Activated CD8-positive, alpha-beta memory T cell treated with anti-CD3 and anti-CD28 coated beads, Interleukin-2, amount 50 U/mL, for 4 hours (primary cell): ENCODE data around the gene PGAM2.

Experiments
- DNase-seq: peaks from one replicate; pipeline ENCODE4 v3.0.0-alpha.2; 2020

PGAM2 gene

DNA sequence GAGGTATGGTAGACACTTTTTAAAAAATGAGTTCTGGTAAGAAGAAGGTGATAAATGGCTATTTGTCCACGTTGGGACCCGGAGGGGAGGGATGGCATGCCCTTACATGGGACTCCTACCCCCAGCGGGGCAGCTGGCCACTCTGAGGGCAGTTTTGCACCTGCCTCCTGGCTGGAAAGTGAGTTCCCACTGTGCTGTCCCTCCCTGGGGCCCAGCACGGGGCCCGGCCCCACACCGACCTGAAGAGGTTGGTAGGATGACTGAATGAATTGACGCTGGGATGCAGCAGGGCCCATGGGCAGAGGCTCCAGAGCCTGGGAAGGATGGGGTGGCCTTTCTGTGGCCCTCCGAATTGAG, 38.2 kb upstream of the PGAM2 start:
- no peak for DNase-seq

DNA sequence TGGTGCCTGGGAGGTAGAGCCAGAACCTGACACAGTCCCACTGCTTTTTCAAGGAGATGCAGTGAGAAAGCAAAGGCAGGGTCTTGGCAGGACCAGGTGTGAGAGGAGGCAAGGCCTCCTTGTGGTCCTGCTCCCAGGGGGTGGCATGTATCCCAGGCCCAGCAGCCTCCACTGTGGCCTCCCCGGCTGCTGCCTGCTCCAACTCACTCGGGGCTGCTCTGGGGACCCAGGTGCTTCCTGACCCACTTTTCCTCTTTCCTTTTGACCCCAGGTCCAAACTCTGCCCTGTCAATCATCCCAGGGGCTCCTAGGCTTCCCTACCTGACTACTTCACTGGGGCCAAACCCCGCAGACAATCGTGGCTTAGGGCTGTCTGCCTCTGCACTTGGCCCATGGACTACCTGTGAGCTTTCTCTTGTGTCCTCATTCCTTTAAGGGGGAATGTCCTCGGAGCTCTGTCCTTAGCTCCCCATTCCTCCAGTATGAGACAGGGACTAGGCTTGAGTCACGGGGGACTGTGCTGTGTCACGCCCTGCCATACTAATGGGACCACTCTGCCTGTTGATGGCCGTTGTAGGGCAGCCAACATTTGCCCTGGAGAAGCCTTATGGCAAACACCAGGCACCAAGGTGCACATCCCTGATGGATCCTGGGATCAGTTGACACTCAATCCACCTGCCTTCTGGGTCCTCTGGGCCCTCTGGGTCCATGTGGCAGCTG, 37.6 kb upstream of the PGAM2 start:
- no peak for DNase-seq

GRCh38 chr7:44101966-44102845, 36.8 kb upstream of the PGAM2 start:
- no peak for DNase-seq

DNA sequence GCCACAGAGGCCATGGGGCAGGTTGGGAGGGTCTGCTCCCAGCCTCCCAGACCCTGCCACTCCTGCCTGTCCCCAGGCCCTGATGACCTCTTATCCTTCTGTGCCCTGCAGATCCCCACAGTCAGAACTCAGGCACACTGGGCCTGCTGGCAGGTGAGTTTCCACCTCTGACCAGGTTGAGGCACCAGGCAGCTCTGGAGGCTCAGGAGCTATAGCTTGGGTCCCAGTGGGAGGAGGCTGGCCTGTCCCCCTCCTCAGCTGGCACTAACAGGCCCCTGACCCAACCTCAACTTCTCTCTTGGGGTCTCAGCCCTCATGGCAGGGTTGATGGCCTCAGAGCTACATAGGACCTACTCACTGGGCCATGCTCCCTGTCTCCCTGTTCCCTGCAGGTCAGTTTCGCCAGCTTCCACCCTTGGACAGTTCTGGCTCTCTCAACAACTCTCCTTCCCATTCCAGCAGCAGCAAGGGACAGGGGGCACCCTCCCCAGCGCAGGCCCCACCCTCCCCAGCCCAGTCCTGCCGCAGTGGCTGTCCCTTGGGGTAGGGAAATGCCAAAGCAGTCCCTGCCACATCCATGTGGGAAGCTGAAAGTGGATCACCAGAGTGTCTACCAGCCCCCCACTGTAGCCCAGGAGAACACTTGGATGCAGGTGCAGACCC, 36.1 kb upstream of the PGAM2 start:
- no peak for DNase-seq

GRCh38 chr7:44100458-44101302, 35.3 kb upstream of the PGAM2 start:
- DNase-seq: no peak

GRCh38 chr7:44099669-44100068, 34.3 kb upstream of the PGAM2 start:
- no peak for DNase-seq

DNA sequence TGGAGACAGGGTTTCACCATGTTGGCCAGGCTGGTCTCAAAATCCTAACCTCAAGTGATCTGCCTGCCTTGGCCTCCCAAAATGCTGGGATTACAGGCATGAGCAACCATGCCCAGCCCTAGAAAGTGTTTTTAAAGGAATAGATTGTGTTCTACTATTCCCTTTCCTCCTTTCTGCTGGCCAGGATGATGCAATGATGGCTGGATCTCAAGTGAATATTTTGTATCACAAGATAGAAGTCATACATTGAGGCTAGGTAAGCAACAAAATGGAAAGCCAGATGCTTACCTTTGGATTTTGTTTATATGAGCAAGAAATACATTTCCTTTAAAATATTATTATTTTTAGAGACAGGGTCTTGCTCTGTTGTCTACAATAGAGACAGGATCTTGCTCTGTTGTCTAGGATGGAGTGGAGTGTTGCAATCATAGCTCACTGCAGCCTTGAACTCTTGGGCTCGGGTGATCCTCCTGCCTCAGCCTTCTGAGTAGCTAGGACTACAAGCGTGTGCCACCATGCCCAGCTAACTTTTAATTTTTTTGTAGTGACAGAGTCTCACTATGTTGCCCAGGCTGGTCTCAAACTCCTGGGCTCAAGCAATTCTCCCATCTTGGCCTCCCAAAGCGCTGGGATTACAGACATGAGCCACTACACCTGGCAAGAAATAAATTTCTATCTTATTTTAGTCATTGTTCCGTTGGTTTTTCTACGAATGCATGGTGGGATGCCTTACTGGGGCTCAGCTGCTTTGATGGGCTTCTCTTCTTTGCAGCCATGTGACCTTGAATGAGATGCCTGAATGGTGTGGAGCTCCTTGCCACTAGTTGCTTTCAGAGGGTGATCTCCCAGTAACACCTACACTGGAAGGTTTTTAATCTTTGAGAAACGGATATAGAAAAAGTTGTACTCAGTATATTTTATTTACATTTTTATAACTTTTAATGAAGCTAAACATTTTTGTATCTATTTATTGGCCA, 33.0 kb upstream of the PGAM2 start:
- DNase-seq: no peak

- DNase-seq: no peak
Measured at GRCh38 chr7:44097064-44097932, 31.9 kb upstream of the PGAM2 start.

DNA sequence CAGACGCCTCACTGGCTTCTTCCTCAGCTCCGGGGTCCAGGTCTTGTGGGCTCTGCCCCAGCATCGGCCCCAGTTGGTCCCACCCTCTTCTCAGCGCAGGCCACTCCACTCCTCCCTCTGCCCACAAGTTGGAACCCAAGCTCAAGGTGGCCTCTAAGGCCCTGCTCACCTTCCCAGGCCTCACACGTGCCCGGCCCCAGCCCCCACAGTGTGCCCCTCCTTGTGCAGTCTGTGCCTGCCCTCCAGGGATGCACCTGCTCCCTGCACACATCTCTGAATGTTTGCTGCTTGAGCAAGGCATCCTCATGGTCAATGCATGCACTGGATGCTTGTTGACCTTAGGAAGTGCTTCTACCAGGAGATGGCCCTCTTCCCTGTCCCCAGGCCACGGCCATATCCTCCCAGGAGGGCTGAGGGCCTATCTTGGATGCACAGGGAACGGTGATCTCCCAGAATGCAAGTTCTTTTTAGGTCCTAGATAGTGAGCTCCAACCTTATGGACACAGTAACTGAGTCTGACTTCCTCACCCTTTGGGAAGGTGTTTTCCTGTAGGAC, 31.0 kb upstream of the PGAM2 start:
- no peak for DNase-seq

DNA sequence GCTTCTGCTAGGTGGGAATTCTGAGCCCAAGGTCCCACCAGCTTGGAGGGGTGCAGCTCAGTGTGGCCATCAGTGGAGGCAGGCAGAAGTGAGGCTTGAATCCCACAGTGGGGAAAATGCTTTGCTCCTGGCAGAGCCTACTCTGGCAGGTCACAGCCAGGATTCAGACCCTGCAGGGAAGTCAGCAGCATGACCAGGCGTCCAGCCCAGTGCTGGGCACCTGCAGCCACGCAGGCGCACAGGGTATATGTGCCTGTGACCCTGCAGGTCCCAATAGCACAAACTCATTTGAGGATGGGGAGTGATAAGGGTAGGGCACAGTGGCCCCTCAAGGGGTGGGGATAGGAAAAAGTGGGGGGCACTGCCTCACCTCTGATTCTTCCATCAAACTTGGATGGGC, 30.4 kb upstream of the PGAM2 start:
- DNase-seq: no peak

DNA sequence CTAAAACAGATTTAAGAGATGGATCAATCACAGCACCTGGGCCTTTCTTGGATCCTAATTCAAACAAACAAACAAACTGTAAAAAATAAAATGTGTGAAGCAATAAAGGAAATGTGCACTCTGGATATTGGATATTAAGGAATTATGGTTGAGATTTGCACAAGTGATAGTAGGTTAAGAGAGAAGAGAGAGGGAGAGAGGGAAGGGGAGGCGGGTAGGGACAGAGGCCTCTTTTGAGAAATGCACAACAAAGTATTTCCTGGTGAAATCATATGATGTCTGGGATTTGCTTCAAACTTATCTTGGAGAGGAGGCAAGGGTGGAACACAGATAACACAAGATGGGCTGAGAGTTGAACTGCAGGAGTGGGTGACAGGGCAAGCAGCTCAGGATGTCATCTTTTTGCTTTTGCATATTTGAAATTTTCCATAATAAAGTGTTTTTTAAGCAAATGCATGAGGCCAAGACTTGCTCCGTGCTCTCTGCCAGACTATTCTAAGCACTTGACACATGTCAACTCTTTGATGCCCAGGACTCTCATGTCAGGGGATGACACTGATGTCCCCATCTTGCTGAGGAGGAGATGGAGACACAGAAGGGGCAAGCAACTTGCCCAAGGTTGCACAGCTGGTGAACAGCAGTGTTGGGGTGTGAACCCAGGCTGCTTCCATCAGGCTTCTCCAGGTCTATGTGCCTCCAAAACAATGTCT, 29.7 kb upstream of the PGAM2 start:
- no peak for DNase-seq

DNA sequence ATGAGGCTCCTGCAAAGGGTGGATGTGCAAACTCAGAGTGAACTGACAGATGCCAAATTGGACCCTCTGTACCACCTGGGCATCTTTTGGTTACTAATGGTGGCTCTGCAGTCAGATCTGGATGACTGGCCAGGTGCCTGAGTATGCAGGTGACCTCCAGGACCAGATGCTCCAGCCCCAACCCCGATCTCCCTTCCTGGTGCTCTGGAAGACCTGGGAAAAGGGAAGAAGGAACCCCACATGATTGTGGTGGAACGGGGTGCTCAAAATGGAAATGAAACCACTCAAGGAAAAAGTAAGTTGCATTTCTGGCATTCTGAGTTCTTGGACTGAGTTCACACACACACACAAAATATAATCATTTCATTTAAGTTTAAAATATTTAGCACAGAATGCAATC, 29.0 kb upstream of the PGAM2 start:
- no peak for DNase-seq

DNA sequence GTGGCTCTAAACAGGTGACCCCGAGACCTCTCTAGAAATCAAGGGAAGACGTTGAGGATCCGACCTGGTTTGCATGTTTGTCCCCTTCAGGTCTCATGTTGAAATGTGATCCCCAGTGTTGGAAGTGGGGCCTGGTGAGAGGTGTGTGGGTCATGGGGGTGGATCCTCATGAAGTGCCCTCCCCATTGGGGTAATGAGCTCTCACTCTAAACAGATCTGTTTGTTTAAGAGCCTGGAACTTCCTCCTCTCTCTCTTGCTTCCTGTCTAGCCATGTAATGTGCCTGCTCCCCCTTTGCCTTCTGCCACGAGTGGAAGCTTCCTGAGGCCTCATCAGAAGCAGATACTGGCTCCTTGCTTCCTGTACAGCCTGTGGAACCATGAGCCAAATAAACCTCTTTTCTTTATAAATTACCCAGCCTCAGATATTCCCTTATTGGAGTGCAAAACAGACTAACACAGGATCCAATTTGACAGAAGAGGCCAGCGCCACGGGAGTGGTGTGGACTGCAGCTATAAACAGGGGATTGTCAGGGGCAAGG, 27.8 kb upstream of the PGAM2 start:
- no peak for DNase-seq

- no peak for DNase-seq
Measured at GRCh38 chr7:44087911-44088838, 22.8 kb upstream of the PGAM2 start.

GRCh38 chr7:44086627-44087026, 21.3 kb upstream of the PGAM2 start:
- no peak for DNase-seq

DNA sequence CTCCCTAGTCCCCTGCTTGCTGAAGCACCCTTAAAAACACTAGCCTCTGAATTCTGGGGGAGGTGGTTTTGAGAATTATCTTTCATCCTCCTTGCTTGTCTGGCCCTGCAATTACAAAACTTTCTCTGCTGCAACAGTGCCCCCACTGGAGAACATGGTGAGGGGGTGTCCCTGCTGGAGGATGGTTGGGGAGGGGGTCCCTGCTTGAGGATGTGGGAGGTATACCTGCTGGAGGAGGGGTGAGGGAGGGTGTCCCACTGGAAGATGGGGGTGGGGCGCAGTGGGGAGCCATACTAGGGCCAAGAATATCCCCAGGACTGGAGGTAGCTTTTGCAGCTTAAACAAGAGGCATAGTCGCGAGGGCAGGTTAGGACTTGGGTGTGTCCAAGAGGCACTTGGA, 20.2 kb upstream of the PGAM2 start:
- DNase-seq: no peak

- DNase-seq: no peak
Measured at GRCh38 chr7:44084701-44085100, 19.3 kb upstream of the PGAM2 start.

DNA sequence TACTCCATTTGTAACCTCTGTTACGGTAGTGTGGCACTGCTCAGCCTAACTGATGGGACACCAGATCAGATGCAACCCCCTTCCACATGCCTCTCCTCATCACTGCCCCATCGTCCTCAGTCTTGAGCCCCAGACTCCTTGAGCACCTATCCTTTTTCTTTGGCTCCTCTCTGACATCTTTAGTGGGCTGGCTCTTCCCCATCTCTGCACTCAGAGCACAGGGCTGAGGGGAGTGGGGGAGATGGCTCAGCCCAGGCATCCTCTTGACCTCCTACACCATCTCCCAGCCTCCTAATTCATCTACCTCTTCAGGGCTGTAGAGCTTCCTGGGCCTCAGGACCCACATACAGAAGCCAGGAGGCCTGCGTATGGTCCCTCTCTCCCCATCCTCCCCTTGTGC, 18.4 kb upstream of the PGAM2 start:
- DNase-seq: no peak
